ENCODE measurements around the gene CEACAM19. TPM values are rescaled to one million over a fixed set of nuclear protein-coding genes. Genes with fewer than 3 reads are reported as not detected.

CEACAM19 gene
- total and polyA plus RNA-seq, 2 of the 8 experiments (the other 6 are each of a cell fraction or from before 2014, with no cell fraction given), result 3.1 to 3.4 TPM

DNA sequence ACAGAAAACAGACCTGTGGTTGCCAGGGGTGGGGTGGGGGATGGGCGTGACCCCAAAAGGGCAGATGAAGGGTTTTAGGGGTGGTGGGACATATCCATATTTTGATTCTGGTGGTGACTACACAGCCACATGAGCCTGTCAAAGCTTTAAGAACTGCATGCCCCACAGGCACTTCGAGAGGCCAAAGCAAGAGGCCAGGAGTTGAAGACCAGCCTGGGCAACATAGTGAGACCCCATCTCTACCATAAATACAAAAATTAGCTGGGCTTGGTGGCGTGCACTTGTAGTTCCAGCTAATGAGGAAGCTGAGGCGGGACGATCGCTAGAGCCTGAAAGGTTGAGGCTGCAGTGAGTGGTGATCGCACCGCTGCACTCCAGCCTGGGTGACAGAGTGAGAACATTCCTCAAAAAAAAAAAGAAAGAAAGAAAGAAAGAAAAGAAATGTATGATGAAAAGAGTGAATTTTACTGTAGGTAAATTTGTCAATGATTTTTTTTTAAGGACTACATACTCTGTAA is 58.3 kb downstream of the CEACAM19 start:
- no peak overlapping the region for H2BK15ac ChIP-seq (ENCODE audit: low read length)
- H4K8ac ChIP-seq (ENCODE audit: extremely low read depth, insufficient read depth, low read length), result no peak overlapping the region
- no peaks in the 10 kb centered on the region for H3K4me1 ChIP-seq (replicated peaks in 1 of 4; ENCODE audit: control insufficient read depth in 3 of 4, insufficient read depth in 4 of 4, low read length in 3 of 4)
- no peak for FAIRE-seq
- H2BK12ac ChIP-seq (ENCODE audit: low read depth, low read length), result no peak overlapping the region
- ChIA-PET CTCF (ENCODE audit: partially characterized antibody) (interaction anchor here (0.7 to 20.6 kb wide), 11 partner anchors 11 to 159 kb away, joined by 3 to 468 read pairs (median 4); partner anchors contain the start of genes BCAM and NECTIN2), POLR2A (ENCODE audit: partially characterized antibody) (interaction anchor here (0.7 to 2.3 kb wide), 2 partner anchors 22 to 128 kb away, joined by 3 to 4 read pairs; no protein-coding TSS in a partner anchor)
- 94% methylated on average over 8 of the region's 8 CpGs; no CpG with 5 or more reads in 1 of the 2 experiments for WGBS, 2 experiments (ENCODE audit: extremely low coverage in 1 of 2, insufficient coverage in 1 of 2, insufficient read length in 1 of 2, insufficient replicate concordance in 2 of 2, low coverage in 1 of 2, low lambda C conversion rate in 2 of 2, missing lambda C conversion rate in 1 of 2)
- no peak overlapping the region for H3K56ac ChIP-seq (replicated peaks; ENCODE audit: insufficient read length, low read depth, low read length)
- H3K4me2 ChIP-seq (ENCODE audit: insufficient read depth in 1 of 2, low read depth in 2 of 2, low read length in 2 of 2), result no peak overlapping the region
- no peak overlapping the region for H3K27ac ChIP-seq (ENCODE audit: low read depth, low read length)
- H3K14ac ChIP-seq (ENCODE audit: insufficient read length), result no peak overlapping the region
- no peaks in the 10 kb centered on the region for H3K23me2 ChIP-seq (ENCODE audit: low read depth, low read length)
- no peak overlapping the region for H4K91ac ChIP-seq (replicated peaks; ENCODE audit: insufficient read length, low read length)
- no peak overlapping the region for H2AFZ ChIP-seq (ENCODE audit: low read length)
- H2BK20ac ChIP-seq (ENCODE audit: low read length), result no peak overlapping the region
- no peak overlapping the region for H4K5ac ChIP-seq (ENCODE audit: insufficient read length, low read depth, low read length)
- no peak overlapping the region for H3K9ac ChIP-seq (replicated peaks in 1 of 4; ENCODE audit: extremely low read depth in 1 of 4, low read depth in 3 of 4, low read length in 3 of 4)
- no peaks in the 10 kb centered on the region; a peak in 1 of 7 replicates for H3K27me3 ChIP-seq (replicated peaks in 1 of 4; ENCODE audit: control insufficient read depth in 3 of 4, extremely low read depth in 1 of 4, insufficient read depth in 3 of 4, low read length in 3 of 4)
- no peak for DNase-seq (ENCODE audit: low read depth in 1 of 2, low spot score in 2 of 2)
- no peaks in the 10 kb centered on the region for H3K36me3 ChIP-seq (ENCODE audit: control insufficient read depth in 2 of 4, insufficient read depth in 4 of 4, low read length in 3 of 4)
- no peak overlapping the region for H3K4me3 ChIP-seq (ENCODE audit: extremely low read depth in 1 of 4, insufficient read depth in 2 of 4, low read depth in 3 of 4, low read length in 4 of 4)
- no peak overlapping the region for H3K23ac ChIP-seq (ENCODE audit: insufficient read length)
- no peak overlapping the region for H2BK120ac ChIP-seq (replicated peaks; ENCODE audit: low read depth, low read length)
- H2AK5ac ChIP-seq (ENCODE audit: low read depth, low read length), result no peak overlapping the region
- no peaks in the 10 kb centered on the region for H3K79me2 ChIP-seq (ENCODE audit: control insufficient read depth in 1 of 2, insufficient read depth in 2 of 2, low read length in 2 of 2)
- H4K20me1 ChIP-seq (replicated peaks in 1 of 2; ENCODE audit: control insufficient read depth in 1 of 2, insufficient read depth in 2 of 2, low read length in 2 of 2), result no peaks in the 10 kb centered on the region
- no peak overlapping the region for H3K4ac ChIP-seq (replicated peaks; ENCODE audit: insufficient read length, low read depth, low read length)
- no peaks in the 10 kb centered on the region for H3K79me1 ChIP-seq (ENCODE audit: low read depth, low read length)
- no peaks in the 10 kb centered on the region for H3K9me3 ChIP-seq (ENCODE audit: insufficient read depth in 2 of 2, low read depth in 1 of 2, low read length in 1 of 2)
- no peak overlapping the region for H2BK5ac ChIP-seq (ENCODE audit: low read depth, low read length)
- no peak overlapping the region for H3K18ac ChIP-seq (ENCODE audit: extremely low read depth, low read length)
- TF ChIP-seq HDAC6 (IDR thresholded peaks at IDR 0.05; ENCODE audit: low read depth, low read length) (no peak), CBX8 (IDR thresholded peaks at IDR 0.05; ENCODE audit: borderline replicate concordance, low read depth, low read length) (no peak), SRF (IDR thresholded peaks at IDR 0.05; ENCODE audit: low read depth, low read length) (no peak), CREB1 (IDR thresholded peaks at IDR 0.05) (no peak), SP4 (IDR thresholded peaks at IDR 0.05; ENCODE audit: low read length) (no peak), FOSL1 (IDR thresholded peaks at IDR 0.05; ENCODE audit: insufficient read depth, low read depth, low read length) (no peak), TCF12 (IDR thresholded peaks at IDR 0.05; ENCODE audit: low read depth, low read length) (no peak), TAF7 (optimal IDR thresholded peaks at IDR 0.05; ENCODE audit: borderline replicate concordance, low read depth, low read length) (no peak), ASH2L (IDR thresholded peaks at IDR 0.05; ENCODE audit: low read length) (no peak), SP1 (IDR thresholded peaks at IDR 0.05; ENCODE audit: low read depth, low read length) (no peak), KDM4A (IDR thresholded peaks at IDR 0.05; ENCODE audit: low read depth, low read length, severe bottlenecking) (no peak), TEAD4 (IDR thresholded peaks at IDR 0.05; ENCODE audit: low read depth, low read length) (no peak), EGR1 (IDR thresholded peaks at IDR 0.05; ENCODE audit: borderline replicate concordance, low read depth, low read length) (no peak), RNF2 (IDR thresholded peaks at IDR 0.05; ENCODE audit: borderline replicate concordance, low read depth, low read length, missing control alignments, poor library complexity, severe bottlenecking) (no peak), POU5F1 (IDR thresholded peaks at IDR 0.05; ENCODE audit: low read depth, low read length) (no peak)
